Epithelial cell of proximal tubule (primary cell): ENCODE data around the gene ULK4. TPM values are rescaled to one million over a fixed set of nuclear protein-coding genes. Genes with fewer than 3 reads are reported as not detected.
A peak's percentile ranks its signal among the peaks of the same experiment; 100 is the strongest.

Source experiments
- DNase-seq: peaks from one replicate; pipeline ENCODE4 v3.0.0-alpha.2; 2011; ENCODE audit warnings: low read depth
- H3K4me3 ChIP-seq: 2 replicates; pipeline ENCODE4 v1.5.1; 2011; ENCODE audit warnings: low read depth, mild to moderate bottlenecking, low read length
- CTCF ChIP-seq: conservative IDR thresholded peaks from 2 replicates; pipeline ENCODE4 v1.5.1; 2012; ENCODE audit warnings: low read depth, mild to moderate bottlenecking, low read length
- total RNA-seq: library from RNA; depleted of rRNA; stranded (reverse); fragments of >200 nt; gene quantifications from 2 replicates; pipeline ENCODE4 v1.2.3, GENCODE V29; 2015

The ULK4 gene
- total RNA-seq, 1 donor from 2014 or later: 2.2 TPM

DNA sequence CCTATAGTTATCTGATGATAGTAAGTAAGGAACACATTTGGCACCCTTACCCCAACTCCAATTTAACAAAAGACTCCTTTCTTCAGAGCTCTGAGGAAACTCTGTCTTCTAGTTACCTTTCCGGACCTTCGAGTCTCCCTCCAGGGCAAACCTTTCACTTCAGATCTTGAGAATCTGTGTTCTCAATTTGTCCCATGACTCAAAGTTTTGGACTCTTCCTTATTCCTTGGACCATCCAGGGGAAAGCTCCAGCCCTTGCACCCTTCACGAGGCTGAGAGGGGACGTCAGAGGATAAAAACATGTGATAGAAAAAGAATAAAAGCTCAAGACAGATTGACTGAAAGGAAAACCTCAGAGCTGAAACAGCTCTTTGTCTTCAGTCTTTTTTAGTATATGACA, 685.7 kb downstream of the ULK4 start:
- DNase-seq: no peak
- no peak overlapping the region for H3K4me3 ChIP-seq
- no peak for TF ChIP-seq CTCF

- no peak for TF ChIP-seq CTCF
- no peak overlapping the region for H3K4me3 ChIP-seq
- DNase-seq: peak; percentile 91
Measured at GRCh38 chr3:41274944-41275668, 686.8 kb downstream of the ULK4 start.

GRCh38 chr3:41272667-41273066, 689.2 kb downstream of the ULK4 start:
- no peak overlapping the region for H3K4me3 ChIP-seq
- no peak for TF ChIP-seq CTCF
- DNase-seq: no peak

- no peak for TF ChIP-seq CTCF
- peak; percentile 72 for DNase-seq
- H3K4me3 ChIP-seq: no peak overlapping the region
Measured at GRCh38 chr3:41267975-41268640, 693.8 kb downstream of the ULK4 start.

DNA sequence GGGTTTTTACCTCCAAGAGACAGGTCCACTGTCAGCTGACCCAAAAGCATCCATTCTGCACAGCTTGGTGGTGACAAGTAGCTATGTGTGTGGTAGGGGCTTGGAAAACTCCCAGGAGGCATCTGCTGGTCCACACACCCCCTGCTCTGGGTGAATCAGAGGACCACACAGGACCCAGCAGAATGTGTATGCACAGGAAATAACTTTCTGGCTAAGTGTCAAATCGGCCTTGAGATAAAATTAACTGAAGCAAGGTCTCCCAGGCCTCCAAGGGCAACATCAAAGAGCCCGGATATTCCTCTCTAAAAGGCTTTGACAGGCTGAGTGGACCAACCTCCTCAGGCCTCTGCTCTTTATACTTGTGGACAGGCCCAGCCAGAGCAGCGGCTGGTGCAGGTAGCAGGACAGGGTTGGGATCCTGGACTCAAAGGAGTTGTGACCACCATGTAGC, 696.1 kb downstream of the ULK4 start:
- no peak overlapping the region for H3K4me3 ChIP-seq
- no peak for TF ChIP-seq CTCF
- no peak for DNase-seq

DNA sequence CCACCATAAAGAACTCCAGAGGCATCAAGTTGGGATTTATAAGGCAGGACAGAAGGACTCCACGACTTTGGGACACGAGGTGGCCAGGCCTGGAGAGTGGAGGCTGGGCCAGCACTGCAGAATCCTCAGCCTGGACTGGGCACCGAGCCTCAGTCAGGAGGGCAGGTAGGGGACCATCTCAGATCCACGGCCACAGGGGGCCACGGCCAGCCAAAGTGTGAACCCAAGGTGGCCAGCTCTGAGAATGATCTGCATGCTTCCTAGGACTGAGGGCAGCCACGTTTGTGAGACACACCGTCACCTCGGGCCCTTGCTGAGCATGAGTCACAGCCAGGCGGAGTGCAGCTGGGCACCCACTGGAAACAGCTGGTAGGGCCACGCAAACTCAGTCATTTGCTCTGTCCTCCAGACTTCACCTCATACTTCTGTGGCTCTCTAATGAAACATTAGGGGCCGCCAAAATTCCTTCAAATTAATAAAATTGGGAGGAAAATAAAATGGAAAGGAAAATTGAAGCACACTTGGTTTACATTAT, 696.8 kb downstream of the ULK4 start:
- no peak for DNase-seq
- no peak for TF ChIP-seq CTCF
- H3K4me3 ChIP-seq: no peak overlapping the region
